ENCODE measurements around the gene CPA1.

The CPA1 gene

GRCh38 chr7:130379921-130380860, at the start of gene CPA1:
Gene CPA1, plus strand, starts transcription at chr7:130380494. Its CDS starts 27 bp downstream, at chr7:130380521.
- DNase-seq: no peak

DNA sequence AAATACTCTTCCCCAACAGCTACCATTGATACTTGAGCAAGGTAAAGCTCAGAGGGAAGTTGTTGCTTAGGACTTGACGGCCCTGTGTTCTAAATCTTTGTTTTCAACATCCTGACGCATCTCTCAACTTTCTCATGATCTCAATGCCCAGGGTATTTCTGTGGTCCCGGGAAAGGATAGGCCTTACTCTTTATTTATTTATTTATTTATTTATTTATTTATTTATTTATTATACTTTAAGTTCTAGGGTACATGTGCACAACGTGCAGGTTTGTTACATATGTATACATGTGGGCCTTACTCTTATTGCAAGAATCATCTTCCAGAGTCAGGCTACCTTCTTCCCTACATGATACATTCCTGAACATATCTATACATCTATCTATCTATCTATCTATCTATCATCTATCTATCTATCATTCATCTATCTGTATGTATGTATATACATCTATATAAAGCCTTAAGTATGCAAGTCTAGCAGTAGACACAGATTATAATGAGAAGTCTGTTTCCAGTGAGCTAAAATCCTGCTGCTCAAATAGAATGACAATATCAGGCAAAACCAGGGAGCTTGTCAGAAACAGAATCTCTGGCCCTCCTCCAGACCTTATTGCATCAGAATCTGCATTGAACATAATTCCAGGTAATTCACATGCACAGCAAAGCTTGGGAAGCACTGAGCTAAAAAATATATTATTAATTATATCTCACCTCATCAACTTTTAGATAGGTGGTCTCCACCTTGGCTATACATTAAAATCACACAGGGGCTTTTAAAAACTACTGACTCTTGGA, 47.8 kb upstream of the CPA1 start:
- no peak for DNase-seq

GRCh38 chr7:130333832-130334231, 46.5 kb upstream of the CPA1 start:
- DNase-seq: no peak

- no peak for DNase-seq
These were observed 46.0 kb upstream of the CPA1 start for GRCh38 chr7:130334274-130334673.

GRCh38 chr7:130337410-130337971, 42.8 kb upstream of the CPA1 start:
- no peak for DNase-seq

DNA sequence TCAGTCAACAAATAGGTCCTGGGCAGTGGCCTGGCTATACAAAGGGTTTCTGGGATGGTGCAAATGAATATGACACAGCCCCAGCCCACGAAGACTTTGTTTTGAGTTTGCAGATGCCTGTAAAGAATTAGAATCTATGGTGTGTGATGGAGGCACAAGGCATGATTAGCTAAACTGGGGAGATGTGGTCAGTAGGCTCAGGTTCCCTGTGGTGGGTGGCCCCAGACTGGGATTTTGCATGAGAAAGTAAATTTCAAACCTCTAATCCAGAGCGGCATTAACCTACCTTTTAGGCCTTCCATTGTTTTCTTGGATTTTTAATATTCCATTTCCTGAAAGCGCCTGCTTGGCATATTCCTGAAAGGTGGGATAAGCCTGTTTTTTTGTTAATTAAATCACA, 42.1 kb upstream of the CPA1 start:
- no peak for DNase-seq

- DNase-seq: no peak
These were observed 38.4 kb upstream of the CPA1 start for GRCh38 chr7:130341882-130342281.

DNA sequence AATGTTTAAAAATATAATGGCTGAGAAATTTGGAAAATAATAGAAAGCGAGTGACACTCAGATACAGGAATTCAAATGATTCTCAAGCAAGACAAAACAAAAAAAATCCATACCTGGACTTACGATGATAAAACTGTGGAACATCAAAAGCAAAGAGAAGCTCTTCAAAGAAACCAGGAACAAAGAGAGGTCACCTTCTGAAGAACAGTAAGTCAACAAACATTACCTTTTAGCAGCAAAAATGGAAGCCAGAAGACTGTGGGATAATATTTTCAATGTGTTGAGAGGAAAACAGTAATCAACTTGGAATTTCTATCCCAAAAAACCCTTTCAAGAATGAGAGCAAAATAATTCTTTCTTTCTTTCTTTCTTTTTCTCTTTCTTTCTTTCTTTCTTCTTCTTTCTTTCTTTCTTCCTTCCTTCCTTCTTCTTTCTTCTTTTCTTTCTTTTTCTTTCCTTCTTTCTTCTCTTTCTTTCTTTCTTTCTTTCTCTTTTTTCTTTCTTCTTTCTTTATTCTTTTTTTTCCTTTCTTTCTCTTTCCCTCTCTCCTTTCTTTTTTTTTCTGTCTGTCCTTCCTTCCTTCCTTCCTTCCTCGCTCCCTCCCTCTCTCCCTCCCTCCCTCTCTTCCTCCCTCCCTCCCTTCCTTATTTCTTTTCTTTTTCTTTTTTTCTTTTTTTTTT, 37.5 kb upstream of the CPA1 start:
- DNase-seq: no peak

- no peak for DNase-seq
These were observed 35.9 kb upstream of the CPA1 start, which contains the start of gene CPA5 for GRCh38 chr7:130344271-130344866. Gene CPA5, plus strand, starts transcription at chr7:130344816. Its CDS starts 1,670 bp downstream, at chr7:130346486.

- no peak for DNase-seq
These were observed 35.2 kb upstream of the CPA1 start for GRCh38 chr7:130345136-130345535.

- no peak for DNase-seq
These were observed 34.6 kb upstream of the CPA1 start for GRCh38 chr7:130345725-130346124.

- no peak for DNase-seq
These were observed 34.0 kb upstream of the CPA1 start for GRCh38 chr7:130346177-130346905.

DNA sequence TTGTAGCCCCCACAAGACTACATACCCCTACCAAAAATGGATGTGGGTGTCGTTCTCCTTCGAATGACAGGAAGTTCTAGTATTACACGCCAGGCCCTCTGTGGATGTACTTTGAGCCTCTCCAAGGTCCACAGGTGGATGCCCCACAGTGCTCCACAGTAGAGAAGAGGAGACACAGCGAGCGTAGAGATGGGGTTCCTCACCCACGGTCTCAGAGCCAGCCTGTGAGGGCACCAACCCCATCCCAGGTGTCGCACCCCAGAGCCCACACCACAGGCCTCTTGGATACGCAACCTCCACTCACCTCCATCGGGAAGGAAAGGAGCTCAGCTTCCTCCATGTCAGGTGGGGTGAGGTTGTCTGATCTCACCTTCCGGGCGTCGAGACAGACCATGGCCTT, 33.4 kb upstream of the CPA1 start:
- DNase-seq: no peak

DNA sequence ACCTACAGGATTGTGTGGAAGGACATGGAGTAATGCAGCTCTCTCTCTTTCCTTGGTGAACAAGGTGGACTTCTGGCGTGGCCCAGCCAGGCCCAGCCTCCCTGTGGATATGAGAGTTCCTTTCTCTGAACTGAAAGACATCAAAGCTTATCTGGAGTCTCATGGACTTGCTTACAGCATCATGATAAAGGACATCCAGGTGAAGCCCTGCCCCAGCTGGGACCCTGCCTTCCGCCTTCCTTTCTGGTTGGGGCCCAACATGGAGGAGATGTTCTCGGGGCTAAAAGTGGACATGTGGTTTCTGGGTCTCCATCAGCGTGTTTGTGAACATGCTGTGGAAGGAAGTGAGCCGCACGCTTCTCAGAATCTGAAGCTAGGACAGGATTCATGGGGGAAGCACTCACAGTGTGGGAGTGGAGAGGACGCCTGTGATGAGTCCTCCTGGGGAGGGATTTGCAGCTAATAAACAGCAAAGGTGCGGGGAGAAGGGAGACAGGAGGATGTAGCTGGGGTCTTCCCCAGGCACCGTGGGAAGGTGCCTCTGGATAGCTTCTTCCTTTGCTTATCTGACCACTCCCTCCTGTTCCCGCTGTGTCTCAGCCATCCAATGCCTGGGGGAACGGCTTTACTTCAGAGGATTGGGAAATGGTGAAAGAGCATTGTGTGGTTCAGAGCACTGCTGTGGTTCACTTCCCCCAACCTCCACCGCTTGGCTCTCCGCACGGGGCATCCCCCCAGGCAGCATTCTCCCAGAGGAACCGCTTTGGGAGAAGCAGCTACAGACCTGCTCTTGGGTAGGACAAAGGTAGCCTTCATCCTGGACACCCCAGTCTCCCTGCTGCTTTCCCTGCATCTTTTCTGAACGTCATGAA, 30.1 kb upstream of the CPA1 start:
- DNase-seq: no peak

- no peak for DNase-seq
These were observed 29.1 kb upstream of the CPA1 start for GRCh38 chr7:130350945-130351790.

GRCh38 chr7:130351791-130352090, 28.6 kb upstream of the CPA1 start:
- no peak for DNase-seq

- no peak for DNase-seq
These were observed 27.9 kb upstream of the CPA1 start for GRCh38 chr7:130352194-130353074.

DNA sequence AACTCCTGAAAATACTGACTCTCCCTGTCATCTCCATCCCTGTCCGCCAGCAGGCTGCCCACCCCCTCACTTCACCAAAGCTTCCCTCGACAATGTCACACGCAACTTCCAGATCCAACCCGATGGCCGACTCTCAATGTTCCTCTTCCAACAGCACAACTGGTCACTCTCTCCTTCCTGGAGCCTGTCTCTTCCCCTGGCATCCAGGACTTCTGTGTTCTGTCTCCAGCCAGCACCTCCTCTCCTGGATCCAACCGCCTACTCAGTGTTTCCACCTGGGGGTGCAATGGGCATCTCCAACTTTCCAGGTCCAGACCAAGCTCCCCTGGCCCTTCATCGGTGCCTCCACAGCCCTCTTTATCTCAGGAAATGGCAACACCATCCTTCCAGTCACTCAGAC, 27.1 kb upstream of the CPA1 start:
- no peak for DNase-seq
